GM19452 (cell line): ENCODE measurements around the gene NCKAP5.
A peak's percentile ranks its signal among the peaks of the same experiment; 100 is the strongest.

ENCODE experiments used
- ATAC-seq: cut with Tn5 transposase; IDR thresholded peaks from one replicate; pipeline ENCODE4 v1.9.1; 2021; ENCODE audit not compliant: unreplicated experiment

The NCKAP5 gene

DNA sequence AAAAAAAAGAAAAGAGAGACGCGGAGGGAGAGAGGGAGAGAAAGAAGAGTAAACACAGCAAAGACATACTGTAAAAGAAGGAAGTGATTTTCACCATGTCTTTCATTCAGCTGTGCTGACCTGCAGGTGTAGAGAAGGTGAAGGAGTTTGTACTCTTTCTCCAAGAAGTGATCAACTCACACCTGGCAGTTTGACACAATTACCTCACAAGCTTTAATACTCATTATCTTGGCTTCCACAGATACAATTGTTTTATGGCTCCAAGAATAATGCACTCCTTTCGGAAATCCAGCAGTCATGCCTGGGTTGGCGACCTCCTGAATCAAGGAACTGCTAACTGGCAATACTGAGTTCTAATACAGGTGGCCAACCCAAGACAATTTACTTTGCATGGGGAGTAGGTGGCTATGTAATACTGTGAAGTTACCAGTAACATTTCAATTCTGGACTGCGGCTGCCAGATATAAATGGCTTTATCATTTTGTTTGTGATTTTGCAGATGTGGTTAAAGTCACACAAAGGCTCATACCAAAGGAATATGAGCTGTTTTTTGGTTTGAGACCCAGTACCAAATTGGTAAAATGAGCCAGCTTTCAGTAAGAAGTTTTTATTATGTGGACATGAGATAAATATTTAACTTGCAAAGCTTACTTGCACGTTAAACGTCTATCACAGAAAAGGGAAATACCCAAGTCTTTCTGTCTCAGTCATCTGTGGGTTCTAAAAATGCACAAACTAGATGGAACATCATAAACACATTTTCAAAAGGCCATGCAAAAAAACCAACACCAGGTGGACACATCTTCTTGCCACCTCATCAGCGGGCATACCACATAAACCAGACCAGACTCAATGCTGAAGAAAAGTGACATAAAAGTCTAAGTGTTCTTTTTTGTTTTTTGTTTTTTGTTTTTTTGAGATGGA, 69.3 kb downstream of the NCKAP5 start:
- peak; percentile 62 for ATAC-seq

DNA sequence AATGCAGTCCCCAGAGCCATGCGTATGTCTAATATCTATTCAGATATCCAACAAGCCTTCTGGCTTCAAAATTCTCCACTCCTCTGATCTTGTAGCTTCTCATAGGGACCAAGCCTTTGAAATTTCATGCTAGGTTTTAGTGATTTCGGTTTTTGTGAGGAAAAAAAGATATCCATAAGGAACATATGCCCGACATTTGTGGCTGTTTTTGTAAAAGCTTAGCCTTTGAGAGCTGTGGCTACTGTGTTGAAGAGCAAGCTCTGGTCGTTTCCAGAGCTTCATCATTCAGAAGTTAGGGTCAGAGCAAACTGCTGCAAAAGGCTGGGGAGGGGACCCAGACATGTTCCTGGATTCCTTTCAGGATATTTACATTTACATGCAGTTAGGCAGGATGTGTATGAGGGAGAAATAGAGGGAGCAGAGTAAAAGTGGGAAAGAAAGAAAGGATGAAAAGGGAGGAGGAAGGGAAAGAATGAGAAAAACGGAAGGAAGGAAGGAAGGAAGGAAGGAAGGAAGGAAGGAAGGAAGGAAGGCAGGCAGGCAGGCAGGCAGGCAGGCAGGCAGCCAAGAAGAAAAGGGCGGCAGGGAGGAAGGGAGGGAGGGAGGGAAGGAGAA, 70.2 kb downstream of the NCKAP5 start:
- no peak for ATAC-seq

DNA sequence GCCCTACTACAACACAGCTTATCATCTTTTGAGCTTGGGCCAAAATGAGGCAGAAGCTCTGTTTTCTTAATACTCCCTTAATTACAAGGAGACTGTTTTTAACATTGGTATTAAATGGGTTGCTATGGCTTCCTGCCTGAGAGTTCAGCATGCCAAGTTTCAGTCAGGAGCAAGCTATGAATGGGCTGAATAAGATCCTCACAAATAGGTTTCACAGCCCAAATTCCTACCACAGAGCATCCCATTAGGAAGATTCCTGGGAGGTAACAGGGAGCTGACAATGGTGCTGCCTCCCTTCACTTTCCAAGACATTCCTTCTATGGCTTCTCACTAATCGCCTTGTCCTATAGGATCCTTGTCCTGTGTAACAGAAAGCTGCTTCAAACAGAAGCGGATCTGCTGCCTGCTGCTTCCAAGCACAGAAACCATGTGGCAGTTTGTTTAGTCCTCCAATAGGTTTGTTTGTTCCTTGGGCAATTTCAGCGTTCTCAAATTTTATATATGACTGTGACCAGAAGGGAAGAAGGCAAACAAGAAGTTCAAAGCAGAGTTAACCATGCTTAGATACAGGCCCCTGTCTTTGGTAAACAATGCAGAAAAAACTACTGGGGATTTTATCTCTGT, 70.9 kb downstream of the NCKAP5 start:
- no peak for ATAC-seq

DNA sequence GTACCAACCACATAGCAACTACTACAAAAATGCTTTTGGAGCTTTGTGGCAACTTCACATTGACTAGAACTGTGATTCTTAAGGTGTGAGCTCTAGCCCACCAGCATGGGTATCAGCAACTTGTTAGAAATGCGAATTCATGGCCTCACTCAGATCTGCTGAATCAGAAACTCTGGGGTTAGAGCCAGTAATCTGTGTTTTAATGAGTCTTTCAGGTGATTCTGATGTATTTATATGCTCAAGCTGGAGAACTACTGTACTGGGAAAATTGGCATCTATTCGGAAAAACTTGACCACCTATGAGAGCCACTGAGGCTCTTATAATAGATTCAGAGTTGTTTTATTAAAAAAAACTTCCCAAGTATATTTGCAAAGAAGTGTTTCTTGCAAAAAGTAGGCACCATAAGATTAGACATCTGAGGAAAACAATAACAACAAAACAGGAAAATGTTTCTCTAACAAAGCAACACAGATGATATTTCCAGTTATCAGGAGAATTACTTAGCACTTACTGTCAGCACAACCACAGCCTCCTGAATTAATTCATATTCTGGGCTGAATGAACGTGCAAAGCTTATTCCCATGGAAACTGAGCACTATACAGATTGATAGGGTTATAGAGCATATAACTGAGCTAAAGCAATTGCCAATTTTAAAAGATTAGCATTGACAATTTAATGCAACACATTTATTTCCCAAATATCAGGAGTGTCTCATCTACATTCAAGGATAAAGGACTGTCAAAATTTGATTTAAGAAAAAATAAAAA, 71.6 kb downstream of the NCKAP5 start:
- no peak for ATAC-seq

DNA sequence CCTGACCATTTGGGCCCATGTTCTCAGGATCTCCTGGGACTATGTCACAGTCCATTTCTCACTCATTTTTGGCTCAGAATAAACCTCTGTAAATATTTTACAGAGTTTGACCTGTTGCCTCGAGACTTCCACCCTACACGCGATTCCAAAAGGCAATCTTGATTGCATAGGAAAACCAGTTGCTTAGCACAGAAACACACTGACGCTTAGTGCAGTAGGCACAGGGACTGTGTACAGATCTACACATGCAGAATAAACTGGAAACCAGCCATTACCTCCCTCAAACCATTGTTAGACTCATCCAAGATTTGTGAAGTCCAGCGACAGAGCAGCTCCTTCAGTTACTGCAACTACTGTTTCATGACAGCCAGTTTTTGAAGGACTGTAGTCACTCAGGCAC, 73.0 kb downstream of the NCKAP5 start:
- no peak for ATAC-seq

DNA sequence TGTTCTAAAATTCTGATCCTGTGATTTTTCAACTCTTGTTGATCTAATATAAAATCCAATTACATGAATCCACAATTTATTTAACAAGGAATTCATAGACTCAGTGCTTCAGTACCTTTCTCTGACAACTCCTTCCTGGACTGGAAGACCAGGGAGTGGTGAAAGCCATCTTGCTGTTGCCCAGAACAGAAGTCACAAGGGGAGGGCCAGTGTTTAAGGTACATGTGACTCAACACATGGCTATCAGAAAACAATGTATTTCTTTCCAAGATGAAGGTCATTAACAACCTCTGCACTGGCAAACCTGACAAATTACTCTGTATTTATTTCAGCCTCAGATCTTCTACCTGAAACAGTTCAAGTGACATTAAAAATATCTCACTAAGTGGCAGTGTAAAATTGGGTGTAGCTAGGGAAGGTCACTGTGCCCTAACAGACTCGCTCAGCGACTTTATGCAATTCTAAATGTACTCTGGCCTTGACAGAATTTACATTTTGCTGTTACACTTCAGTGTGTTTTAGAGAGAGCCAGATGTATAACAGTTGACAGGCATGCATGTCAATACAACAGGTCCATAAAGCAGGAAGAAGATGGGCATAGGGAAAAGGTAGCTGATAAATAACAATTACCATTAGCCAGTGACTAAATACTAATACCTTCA, 75.4 kb downstream of the NCKAP5 start:
- no peak for ATAC-seq

DNA sequence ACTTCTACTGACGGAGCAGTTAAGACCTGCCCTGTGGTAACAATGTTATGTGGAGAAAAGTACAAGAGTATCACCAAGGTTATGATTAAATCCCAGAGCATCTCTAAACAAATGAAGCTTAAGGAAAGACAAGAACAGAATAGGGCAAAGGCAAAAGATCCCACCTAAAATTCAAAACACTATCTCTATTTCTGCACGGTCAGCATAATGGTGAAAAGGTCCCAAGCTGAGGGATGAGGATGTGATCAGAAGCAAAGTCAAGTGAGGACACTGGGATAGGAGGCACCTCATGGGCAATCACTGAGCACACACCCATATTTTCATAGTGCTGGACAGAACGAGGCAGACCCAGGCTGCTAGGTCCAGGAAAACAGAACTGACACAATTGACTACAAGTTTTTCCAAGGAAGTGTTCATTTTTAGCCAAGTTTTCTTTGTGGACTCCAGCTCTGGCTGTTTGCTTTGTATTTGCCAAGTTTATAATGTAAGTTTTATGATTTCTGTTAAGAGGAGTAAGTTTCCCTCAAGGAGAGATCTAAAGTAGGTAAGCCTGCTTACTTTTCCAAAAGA, 77.8 kb downstream of the NCKAP5 start:
- ATAC-seq = no peak

DNA sequence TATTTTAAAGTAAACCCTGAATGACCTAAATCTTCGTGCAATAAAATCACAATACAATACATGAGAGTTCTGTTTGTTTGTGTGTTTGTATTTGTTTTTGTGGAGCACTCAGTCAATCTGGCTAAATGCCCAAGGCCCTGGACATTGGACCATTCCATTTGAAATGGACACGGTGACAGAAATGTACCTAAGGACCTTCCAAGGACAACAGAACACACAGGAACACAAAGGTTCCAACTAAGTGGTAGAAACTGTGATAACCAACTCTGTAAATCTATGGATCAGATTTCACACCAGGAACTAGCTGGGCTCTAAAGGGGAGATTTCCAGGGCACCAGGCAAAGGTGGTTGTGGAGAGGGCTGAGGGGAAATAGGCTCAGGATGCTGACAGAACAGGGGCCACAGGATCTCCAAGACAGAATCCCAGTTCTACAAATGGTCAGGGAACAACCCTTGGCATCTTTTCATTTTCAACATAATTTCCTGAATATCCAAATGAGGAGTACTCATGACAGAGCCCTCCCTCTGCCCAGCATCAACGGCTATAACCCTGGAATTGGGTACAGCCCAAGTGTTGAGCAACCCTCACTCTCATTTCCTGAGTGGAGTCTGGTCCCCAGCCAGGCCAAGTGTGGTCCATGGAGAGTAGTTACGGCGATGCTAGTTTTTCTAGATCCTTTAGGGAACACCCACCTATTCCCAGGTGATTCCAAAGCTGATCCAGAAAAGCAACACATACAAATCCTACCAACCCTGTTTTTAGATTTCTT, 78.4 kb downstream of the NCKAP5 start:
- ATAC-seq = no peak

DNA sequence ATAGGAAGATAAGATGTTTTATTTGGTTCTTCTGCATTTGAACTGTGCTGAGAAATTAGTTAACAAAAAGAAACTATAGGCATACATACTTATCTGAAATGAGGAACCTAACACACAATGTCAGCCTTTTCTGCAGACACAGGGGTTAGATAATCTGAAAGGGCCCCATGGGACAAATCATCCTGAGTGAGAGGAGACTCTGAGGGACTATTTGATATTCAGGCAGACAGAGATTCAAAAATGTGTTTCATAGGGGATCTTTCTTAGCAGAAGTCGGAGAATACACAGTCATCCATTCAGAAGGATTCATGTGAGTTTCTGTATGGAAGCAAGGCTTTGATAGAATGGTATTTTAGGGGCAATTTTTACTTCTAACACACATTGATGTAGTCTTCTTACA, 79.1 kb downstream of the NCKAP5 start:
- ATAC-seq = no peak

DNA sequence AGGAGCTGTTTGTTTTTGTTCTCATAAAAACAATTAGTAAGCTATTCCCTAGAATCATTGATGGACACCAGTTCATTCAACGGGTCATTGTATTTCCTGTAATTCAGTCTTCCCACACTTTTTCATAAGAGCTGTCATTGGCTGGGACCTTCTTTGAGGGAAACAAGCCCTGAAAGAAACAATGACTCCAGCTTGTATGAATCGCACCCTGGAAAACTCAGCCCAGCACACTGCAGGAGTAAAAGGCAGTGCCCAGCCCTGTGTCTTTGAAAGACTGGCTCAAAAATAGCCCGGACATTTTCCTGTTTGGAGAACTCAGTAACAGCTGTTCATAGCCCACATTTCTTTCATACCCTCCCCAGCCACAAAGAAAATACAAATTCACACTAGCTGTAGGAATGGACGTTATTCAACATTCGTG, 81.5 kb downstream of the NCKAP5 start:
- no peak for ATAC-seq

DNA sequence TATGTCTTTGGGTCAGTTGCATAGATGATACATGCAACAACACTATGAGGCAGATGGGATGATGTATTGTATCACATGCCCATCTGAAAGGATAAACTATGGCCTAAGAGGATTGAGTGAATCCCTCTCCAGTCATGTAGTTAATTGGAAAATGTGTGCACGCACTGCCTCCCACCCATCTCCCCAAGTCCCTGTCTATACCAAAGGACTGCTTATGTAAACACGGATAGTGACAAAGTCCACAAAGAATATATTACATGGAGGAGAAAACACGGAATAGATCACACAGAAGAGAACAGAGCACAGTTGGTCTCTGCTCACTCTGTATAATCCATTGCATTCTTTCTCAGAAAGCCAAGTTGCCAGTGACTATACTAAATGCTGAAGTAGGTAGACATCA, 82.4 kb downstream of the NCKAP5 start:
- ATAC-seq = no peak

DNA sequence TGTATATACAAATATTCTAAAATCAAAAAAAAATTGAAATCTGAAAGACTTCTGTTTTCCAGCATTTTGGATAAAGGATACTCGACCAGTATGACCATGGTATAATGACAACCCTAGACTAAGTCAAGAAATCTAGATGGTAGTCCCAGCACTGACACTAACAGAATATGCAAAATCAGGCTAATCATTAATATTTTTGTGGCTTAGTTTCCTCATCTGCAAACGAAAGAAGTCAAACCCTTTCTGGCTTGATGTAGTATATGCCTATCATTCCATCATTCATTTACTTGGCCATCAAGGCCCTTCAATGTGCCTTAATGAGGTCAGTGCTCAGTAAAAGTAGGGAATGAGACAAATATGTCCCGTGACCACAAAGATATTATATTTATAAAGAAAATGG, 83.5 kb downstream of the NCKAP5 start:
- no peak for ATAC-seq

DNA sequence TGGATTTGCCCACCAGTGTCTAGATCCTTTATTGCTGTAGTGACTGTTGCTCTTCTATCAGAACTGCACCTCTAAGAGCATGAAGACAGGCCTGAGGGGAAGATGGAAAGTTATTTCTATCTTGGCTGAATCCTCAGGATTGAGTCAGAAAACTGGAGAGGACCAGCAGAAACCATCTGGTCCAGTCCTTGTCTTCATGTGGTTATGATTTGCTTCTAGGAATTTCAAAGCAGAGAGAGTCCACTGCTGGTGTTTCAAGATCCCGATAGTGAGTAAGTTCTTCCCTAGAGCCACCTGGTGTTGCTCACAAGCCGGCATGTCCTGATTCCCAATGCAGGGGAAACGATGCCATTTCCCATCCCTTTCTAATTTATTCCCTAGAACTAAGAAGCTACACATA, 84.2 kb downstream of the NCKAP5 start:
- ATAC-seq = no peak

DNA sequence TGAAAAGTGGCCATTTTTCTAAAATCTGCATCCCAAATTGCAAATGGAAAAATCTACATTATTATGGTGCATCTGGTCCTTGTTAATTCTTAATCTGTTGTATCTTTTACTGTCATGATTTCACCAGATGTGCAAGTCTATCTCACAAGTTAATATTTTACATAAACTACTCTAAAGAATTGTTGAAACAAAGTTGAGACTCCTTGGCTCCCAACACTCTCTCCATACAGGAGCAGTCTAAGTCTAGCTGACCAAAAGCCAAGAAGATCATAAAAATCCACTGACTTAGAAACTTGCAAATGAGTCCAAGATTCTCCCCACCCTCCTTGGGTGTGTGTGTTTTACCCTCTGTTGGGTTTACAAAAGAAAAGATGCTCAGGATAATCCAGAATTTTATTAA, 85.1 kb downstream of the NCKAP5 start:
- no peak for ATAC-seq

DNA sequence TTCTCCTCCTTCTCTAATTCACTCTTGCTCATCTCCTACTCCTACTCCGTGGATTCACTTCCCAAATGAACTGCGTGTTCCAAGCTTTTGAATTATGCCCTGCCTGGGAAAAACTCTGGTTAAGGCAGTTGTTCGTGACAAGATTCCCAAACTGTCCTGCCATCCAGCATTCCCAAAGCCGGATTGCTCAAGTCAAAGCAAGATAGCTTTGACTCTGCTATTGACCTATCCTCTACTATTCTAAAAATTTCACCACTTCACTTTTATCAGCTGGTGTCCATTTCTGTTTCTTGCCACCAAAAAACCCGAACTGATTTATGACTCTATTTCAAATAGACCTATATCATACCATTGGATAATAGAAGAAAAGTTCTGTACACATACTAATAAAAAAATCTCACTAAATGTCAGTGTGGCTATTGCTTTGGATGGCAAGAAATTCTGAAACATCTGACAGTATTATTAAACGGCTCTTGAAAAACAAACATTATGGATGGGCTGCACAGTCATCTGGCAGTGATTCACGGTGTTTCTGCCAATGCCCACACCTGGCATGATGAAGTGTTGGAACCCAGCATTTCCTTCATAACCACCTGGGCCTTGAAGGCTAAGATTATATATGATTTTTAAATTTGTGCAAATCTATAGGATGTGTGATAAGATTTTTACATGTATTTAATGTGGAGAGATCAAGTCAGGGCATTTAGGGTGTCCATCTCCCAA, 87.4 kb downstream of the NCKAP5 start:
- ATAC-seq = no peak

DNA sequence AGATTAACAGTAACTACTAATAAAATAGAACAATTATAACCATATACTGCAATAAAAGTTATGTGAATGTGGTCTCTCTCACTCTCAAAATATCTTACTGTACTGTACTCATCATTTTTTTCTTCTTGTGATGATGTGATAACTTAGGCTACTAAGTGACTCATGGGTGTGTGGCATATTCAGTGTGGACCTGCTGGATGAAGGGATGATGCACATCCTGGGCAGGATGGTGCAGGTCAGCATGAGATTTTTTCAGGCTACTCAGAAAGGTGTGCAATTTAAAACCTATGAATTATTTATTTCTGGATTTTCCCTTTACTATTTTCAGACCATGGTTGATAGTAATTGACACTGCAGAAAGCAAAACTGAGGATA, 90.7 kb downstream of the NCKAP5 start:
- ATAC-seq = no peak

DNA sequence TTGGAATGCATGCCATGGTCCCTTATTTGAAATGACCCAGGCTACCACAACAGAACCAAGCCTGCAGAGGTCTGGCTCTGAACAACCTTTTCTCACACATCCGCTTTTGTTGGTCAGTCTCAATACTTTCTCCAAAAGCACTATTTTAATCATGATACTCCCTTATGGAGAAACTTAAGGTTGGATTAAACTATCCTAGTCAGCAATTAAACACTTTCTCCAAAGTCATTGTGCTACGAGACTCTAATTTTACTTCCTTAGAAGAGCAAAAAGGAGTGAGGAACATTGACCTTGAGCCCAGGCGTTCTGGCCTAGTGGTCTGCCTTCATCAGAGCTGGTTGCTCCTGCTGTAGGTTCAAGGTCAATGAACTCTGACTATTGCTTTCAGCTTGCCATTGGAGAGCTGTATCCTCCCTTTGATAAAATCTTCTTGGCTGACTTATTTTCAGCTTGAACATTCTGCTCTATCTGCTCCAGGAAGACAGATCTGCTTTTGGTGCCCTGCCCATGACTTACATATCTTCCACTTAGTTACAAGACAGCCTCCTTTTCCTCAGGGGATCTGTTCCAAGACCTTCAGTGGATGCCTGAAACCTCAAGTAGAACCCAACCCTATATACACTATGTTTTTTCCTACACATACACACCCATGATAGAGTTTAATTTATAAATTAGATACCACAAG, 91.2 kb downstream of the NCKAP5 start:
- no peak for ATAC-seq

DNA sequence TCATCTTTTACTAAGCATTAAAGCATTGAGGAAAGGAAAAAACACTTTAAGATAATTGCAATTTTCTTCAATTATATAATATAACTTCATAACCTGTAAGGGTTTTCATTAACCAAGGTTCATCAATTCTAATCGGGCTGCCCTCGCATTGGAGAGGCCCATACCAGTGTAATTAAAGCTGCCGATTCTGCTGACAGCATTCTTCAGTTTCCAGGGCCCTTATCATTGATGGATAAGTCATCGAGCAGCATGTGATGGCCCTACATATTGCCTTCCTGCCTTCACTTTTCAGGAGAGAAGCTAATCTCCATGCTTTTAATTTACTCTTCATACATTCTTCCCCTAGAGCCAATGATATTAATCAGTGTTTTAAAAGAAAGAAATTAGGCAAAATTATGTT, 92.0 kb downstream of the NCKAP5 start:
- ATAC-seq = no peak

DNA sequence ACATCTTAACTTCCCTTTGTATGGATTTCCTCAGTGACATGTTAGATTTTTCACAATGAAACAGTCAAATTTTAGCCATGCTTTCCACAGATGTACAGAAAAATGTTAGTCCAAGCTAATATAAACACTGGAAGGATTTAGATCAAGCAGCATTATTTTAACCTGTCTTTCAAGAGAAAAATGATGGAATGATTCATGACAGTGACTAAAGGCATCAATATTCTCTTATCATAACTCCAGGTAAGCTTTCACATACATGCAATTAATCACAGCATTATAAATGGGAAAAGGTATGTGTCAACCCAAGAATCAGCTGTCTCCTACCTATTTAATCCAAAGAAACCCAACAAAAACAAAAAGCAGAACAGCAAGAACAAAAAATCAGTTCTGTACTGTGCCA, 92.7 kb downstream of the NCKAP5 start:
- no peak for ATAC-seq
